GM12873 (cell line): ENCODE measurements around the gene HMGB4.

ENCODE experiments used
- CTCF ChIP-seq: IDR thresholded peaks from 2 replicates; pipeline ENCODE4 v1.5.1; 2012; ENCODE audit warnings: low read depth, mild to moderate bottlenecking, moderate library complexity, low read length, control low read depth; ENCODE audit not compliant: insufficient read depth; ENCODE audit errors: missing control alignments

Gene HMGB4

GRCh38 chr1:33821291-33821690 is 42.6 kb upstream of the HMGB4 start:
- TF ChIP-seq CTCF: no peak

GRCh38 chr1:33822396-33822795 is 41.5 kb upstream of the HMGB4 start:
- no peak for TF ChIP-seq CTCF

- no peak for TF ChIP-seq CTCF
Observed at GRCh38 chr1:33823401-33823800, 40.5 kb upstream of the HMGB4 start.

- no peak for TF ChIP-seq CTCF
Observed at GRCh38 chr1:33823830-33824229, 40.0 kb upstream of the HMGB4 start.

GRCh38 chr1:33824321-33824720 is 39.6 kb upstream of the HMGB4 start:
- no peak for TF ChIP-seq CTCF

GRCh38 chr1:33824971-33825370 is 38.9 kb upstream of the HMGB4 start:
- no peak for TF ChIP-seq CTCF

GRCh38 chr1:33825506-33825905 is 38.4 kb upstream of the HMGB4 start:
- no peak for TF ChIP-seq CTCF
